Measurements from ENCODE around the gene P4HA2.

Gene P4HA2

GRCh38 chr5:132227485-132228240, at the start of gene P4HA2:
Gene P4HA2 (minus strand): TSS chr5:132227853. CDS start chr5:132218626, 9,227 bp downstream.
- no peak for DNase-seq (ENCODE audit: low read depth)

- DNase-seq (ENCODE audit: low read depth) = no peak
These were observed 49.6 kb upstream of the P4HA2 start for GRCh38 chr5:132277256-132277655.

- DNase-seq (ENCODE audit: low read depth) = no peak
These were observed 47.9 kb upstream of the P4HA2 start for GRCh38 chr5:132275367-132276220.

GRCh38 chr5:132274050-132274792, 46.6 kb upstream of the P4HA2 start:
- no peak for DNase-seq (ENCODE audit: low read depth)

GRCh38 chr5:132273631-132274030, 46.0 kb upstream of the P4HA2 start:
- DNase-seq (ENCODE audit: low read depth) = no peak

GRCh38 chr5:132272311-132273210, 44.9 kb upstream of the P4HA2 start:
- DNase-seq (ENCODE audit: low read depth) = peak; percentile 66

GRCh38 chr5:132271251-132272246, 43.9 kb upstream of the P4HA2 start:
- no peak for DNase-seq (ENCODE audit: low read depth)

- DNase-seq (ENCODE audit: low read depth) = no peak
These were observed 43.1 kb upstream of the P4HA2 start for GRCh38 chr5:132270706-132271105.

GRCh38 chr5:132270335-132270665, 42.6 kb upstream of the P4HA2 start:
- no peak for DNase-seq (ENCODE audit: low read depth)

GRCh38 chr5:132269635-132270334, 42.1 kb upstream of the P4HA2 start:
- DNase-seq (ENCODE audit: low read depth) = no peak

GRCh38 chr5:132268769-132269551, 41.3 kb upstream of the P4HA2 start:
- no peak for DNase-seq (ENCODE audit: low read depth)

GRCh38 chr5:132267931-132268768, 40.5 kb upstream of the P4HA2 start:
- DNase-seq (ENCODE audit: low read depth) = no peak

GRCh38 chr5:132267166-132267739, 39.6 kb upstream of the P4HA2 start:
- no peak for DNase-seq (ENCODE audit: low read depth)

GRCh38 chr5:132266836-132267160, 39.1 kb upstream of the P4HA2 start:
- no peak for DNase-seq (ENCODE audit: low read depth)

GRCh38 chr5:132266031-132266835, 38.6 kb upstream of the P4HA2 start:
- DNase-seq (ENCODE audit: low read depth) = no peak

- no peak for DNase-seq (ENCODE audit: low read depth)
These were observed 37.8 kb upstream of the P4HA2 start for GRCh38 chr5:132265336-132266030.

Measured in activated gamma-delta T cell treated with anti-CD3 and anti-CD28 coated beads, Interleukin-2, amount 50 U/mL, for 16 hours (primary cell).